GM21390 (cell line): ENCODE results near the gene CACNA2D3.

ENCODE experiments used
- ATAC-seq: cut with Tn5 transposase; IDR thresholded peaks from one replicate; pipeline ENCODE4 v1.9.1; 2021; ENCODE audit not compliant: unreplicated experiment

CACNA2D3 gene

GRCh38 chr3:54713031-54713430 lies 590.7 kb downstream of the CACNA2D3 start:
- no peak for ATAC-seq

- no peak for ATAC-seq
Observed at GRCh38 chr3:54713455-54713854, 591.1 kb downstream of the CACNA2D3 start.

DNA sequence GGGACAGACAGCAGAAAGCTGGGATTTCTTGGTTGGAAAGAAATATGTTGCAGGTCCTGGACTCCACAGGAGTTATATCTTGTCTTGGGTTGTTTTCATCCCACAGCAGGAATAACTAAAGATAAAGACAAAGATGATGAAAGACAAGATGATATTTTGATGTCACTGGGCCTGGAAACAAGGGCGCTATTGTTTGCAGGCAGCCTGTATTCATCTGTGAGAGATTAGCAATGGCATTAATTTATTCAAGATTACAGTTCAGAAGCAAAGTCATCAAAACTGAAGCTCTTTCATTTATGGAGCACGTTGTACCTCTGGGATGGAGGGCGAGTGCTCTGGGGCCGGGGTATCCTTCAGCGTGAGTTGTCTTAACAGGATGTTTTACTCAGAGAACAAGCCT lies 591.7 kb downstream of the CACNA2D3 start:
- no peak for ATAC-seq

GRCh38 chr3:54717506-54717905 lies 595.2 kb downstream of the CACNA2D3 start:
- no peak for ATAC-seq

DNA sequence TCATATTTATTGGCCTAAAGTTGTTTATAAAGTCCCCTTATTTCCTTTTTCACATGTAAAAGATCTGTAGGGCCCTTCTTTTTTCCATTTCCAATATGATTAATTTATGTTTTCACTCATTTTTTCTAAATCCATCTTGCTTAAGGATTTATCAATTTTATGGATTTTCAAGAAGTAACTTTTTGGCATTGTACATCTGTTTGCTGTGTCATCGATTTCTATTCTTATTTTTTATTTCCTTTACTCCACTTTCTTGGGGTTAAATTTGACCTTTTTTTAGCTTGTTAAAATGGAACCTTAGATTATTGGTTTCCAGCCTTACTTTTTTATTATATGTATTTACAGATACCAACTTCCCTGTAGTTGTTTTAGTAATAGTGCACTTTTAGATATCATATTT lies 597.6 kb downstream of the CACNA2D3 start:
- no peak for ATAC-seq

- ATAC-seq = no peak
Observed at GRCh38 chr3:54720604-54721003, 598.3 kb downstream of the CACNA2D3 start.

DNA sequence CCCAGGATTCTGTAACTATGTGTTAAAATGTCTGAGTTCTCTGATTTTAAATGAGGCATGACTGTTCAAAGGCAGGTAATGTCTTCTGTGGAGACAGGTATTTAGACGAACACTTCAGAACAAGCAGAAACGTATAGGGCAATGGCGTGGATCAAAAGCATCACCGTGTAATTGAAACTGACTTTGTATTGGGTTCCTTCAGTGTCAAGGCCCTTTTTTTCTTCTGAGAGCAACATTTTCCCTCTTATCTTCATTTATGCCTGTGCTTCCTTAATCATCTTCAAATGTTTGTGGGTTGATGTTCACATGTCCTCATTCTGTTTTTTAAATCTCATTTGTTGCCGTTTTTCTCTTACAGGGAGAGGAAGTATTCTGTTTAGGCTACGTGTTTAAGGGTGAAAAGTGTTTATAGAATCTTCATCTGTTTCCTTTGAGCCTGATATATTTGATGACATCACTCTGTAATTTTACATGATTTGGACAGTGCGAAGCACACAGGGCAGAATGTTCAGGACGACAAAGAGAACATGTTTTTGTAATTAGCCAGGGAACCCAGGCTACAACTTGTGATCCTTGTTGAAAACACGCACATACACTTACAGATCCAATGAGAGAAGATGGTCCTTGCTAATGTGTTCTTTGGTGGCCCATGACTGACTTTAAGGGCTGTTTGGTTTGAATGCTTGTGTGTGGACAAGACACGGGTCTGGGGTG lies 609.5 kb downstream of the CACNA2D3 start:
- ATAC-seq = no peak

GRCh38 chr3:54733106-54734006 lies 611.0 kb downstream of the CACNA2D3 start:
- ATAC-seq = no peak

DNA sequence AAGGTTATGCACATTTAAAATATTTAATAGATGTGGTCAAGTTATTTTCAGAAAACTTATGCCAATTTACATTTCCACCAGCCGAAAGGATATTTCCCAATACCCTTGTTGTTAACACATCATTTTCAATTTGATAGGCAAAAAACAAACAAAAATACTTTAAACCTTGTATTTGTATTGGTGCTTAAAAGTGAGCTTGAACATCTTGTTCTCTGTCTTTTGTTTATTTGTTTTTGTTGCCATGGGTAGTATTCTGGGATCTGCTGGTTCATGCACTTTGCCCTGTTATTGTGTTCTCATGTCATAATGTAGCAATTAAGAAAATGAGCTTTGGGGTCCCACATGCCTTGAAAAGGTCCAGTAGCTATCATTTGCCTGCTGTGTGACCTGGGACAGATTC lies 614.1 kb downstream of the CACNA2D3 start:
- no peak for ATAC-seq

DNA sequence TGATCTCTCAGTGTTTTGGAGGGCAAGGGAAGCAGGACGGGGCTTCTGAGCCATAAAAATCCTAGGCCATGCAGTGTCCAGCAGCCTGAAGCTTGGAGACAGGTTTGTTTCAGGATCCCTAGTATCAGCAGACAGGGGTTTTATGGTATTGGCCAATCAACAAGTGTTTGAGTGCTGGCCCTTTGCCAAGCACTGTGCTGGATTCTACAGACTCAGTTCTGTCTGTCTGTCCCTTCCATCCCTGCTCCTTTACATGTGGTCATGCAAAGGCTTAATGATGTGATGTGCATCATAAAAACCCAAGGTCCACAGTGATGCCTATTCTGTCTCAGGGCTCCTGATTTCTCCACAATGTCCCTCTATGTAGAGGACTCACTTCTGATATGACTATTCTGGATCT lies 621.4 kb downstream of the CACNA2D3 start:
- no peak for ATAC-seq

DNA sequence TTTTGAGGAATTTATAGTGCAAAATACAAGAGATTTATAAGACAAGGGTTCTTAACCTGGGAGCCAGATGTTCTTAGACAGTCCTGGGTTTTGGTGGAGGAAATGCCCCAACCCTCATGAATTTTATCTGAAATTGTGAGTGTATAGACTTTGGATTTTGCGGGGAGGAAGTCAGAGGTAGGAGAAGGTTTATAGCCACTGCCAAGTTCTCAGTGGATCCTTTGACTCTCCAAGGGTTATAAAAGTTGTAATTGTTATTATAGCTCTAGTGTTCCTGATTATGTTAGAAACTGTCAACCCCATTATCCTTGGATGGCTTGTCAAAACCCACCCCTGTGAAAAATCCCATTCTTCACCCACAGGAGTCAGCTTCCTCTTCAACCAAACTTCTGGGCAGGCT lies 621.9 kb downstream of the CACNA2D3 start:
- no peak for ATAC-seq

DNA sequence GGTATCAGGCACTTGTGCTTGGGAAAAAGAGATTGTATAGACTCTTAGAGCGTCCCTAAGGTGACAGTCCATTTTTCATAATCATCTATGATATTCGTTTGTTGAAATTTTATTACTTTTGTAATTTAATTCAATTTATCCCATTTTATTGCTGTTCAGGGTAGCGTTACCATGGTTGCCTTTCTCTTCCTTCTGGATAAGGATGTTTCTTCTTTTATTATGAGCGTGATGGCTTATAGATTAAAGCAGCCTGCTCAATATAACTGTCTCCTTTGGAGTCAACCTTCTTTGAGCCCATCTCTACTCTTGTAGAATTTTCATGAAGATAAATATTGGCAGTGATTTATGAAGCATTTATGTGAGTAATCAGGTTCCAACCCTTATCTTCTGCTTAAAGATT lies 623.5 kb downstream of the CACNA2D3 start:
- no peak for ATAC-seq

- no peak for ATAC-seq
Observed at GRCh38 chr3:54746722-54747121, 624.4 kb downstream of the CACNA2D3 start.

- no peak for ATAC-seq
Observed at GRCh38 chr3:54755756-54756155, 633.4 kb downstream of the CACNA2D3 start.

DNA sequence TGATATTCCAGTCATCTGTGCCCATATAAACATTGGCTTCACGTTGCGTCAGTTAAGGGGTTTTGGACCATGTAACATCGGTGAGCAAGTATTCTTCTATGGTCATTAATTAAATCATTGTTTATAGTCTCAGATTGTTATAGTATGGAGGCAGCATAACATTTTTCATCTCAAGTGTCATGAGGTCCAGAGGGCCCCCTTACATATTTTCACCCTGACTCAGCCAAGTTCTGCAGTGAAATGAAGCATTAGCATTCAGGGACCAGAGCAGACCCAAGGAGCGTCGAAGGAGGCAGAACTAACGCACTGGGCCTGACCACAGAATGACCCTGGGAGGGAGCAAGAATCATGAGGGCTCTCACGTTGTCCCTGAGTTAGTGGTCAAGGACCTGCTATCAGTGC lies 634.0 kb downstream of the CACNA2D3 start:
- ATAC-seq = no peak

- ATAC-seq = no peak
Observed at GRCh38 chr3:54758461-54758860, 636.1 kb downstream of the CACNA2D3 start.

- no peak for ATAC-seq
Observed at GRCh38 chr3:54759166-54759565, 636.8 kb downstream of the CACNA2D3 start.

GRCh38 chr3:54760201-54760600 lies 637.8 kb downstream of the CACNA2D3 start:
- no peak for ATAC-seq

GRCh38 chr3:54761637-54762036 lies 639.3 kb downstream of the CACNA2D3 start:
- no peak for ATAC-seq

GRCh38 chr3:54764911-54765310 lies 642.6 kb downstream of the CACNA2D3 start:
- no peak for ATAC-seq

GRCh38 chr3:54771050-54771449 lies 648.7 kb downstream of the CACNA2D3 start:
- no peak for ATAC-seq

DNA sequence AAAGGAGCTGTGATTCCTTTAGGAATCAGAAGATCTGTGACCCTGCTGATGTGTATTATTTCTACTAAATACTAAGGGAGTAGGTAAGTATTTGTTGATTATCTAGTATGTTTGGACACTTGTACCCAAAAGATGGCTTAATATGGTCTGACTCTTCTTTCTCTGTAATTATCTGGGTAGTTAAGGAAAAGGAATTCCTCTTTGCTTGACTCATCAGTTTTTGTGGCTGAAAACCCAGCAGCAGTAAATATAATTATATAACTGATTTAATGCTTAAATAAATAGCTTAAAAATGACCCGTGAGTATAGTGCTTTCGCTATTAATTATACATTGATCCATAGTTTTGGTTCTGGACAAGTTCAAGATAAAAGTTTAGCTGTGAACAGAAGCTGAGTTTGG lies 649.7 kb downstream of the CACNA2D3 start:
- no peak for ATAC-seq
